Subcutaneous abdominal adipose tissue (tissue), 5 donors: ENCODE measurements around the gene FANCD2.
"Not testable (repeated sequence)": the region's sequence is repeated elsewhere in the genome, so short reads cannot be mapped to it uniquely, and the experiment has no call there.

Experiments
- H3K27ac ChIP-seq: one replicate; pipeline ENCODE4 v1.7.0; 2013; ENCODE audit warnings: low read depth, mild to moderate bottlenecking, inconsistent platforms, low read length, moderate library complexity
- H3K27me3 ChIP-seq, 5 donors: one replicate each; pipeline ENCODE4 v1.7.0; 2013; ENCODE audit warnings: low read length in 5 of 5, inconsistent platforms in 1 of 5; ENCODE audit not compliant: control insufficient read depth in 5 of 5, insufficient read depth in 4 of 5
- H3K36me3 ChIP-seq, 5 donors: one replicate each; pipeline ENCODE4 v1.7.0; 2013; ENCODE audit warnings: low read length in 5 of 5; ENCODE audit not compliant: control insufficient read depth in 5 of 5, insufficient read depth in 5 of 5
- H3K4me1 ChIP-seq, 5 donors: one replicate each; pipeline ENCODE4 v1.7.0; 2013; ENCODE audit warnings: low read length in 5 of 5, mild to moderate bottlenecking in 3 of 5, moderate library complexity in 1 of 5; ENCODE audit not compliant: control insufficient read depth in 5 of 5, insufficient read depth in 5 of 5
- H3K4me3 ChIP-seq, 5 donors: one replicate each; pipeline ENCODE4 v1.7.0; 2013; ENCODE audit warnings: low read length in 5 of 5, low read depth in 1 of 5
- H3K9ac ChIP-seq, 5 donors: one replicate each; pipeline ENCODE4 v1.7.0; 2013; ENCODE audit warnings: low read length in 5 of 5, mild to moderate bottlenecking in 4 of 5, moderate library complexity in 3 of 5
- H3K9me3 ChIP-seq, 5 donors: one replicate each; pipeline ENCODE4 v1.7.0; 2013; ENCODE audit warnings: low read length in 5 of 5; ENCODE audit not compliant: control insufficient read depth in 5 of 5
- donor health status: healthy.
- donor health status: healthy.
- donor health status: healthy.
- donor health status: healthy.
- donor health status: healthy.

The FANCD2 gene

DNA sequence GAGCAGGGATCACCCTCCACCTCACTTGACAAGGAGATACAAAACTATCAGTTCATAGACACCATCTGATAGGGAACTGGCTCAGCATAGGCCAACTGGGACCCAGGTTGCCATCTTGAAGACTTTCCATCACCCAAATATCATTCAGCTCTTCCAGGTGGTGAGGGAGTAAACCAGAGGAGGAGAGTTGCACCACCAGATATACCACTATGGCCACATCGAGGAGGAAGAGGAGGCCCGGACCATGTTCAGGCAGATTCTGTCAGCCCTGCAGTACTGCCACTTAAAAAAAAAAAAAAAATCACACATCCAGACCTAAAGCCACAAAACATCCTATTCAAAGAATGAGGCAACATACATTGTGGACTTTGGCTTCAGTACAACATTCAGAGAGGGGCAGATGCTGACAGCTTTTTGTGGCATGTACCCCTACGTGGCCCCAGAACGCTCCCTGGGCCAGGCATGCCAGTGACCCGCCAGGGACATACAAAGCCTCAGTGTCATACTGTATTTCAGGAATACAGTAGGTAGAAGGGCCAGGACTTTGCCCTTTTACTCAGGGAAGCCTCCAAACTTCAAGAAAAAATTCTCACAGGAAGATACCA is 21.2 kb upstream of the FANCD2 start:
- peak overlapping the region; percentile 2 for H3K27ac ChIP-seq
- H3K27me3 ChIP-seq, result no peaks in the 10 kb centered on the region
- no peak overlapping the region for H3K9ac ChIP-seq
- H3K9me3 ChIP-seq, result no peaks in the 10 kb centered on the region
- H3K4me1 ChIP-seq, result peaks cover 4 to 59% (median 31%) of the 10 kb centered on the region in 5 donors
- H3K36me3 ChIP-seq, result peaks cover 0 to 5% (median 3%) of the 10 kb centered on the region in 5 donors
- H3K4me3 ChIP-seq, result peak overlapping the region in 1 of 5 donors; percentile 18

DNA sequence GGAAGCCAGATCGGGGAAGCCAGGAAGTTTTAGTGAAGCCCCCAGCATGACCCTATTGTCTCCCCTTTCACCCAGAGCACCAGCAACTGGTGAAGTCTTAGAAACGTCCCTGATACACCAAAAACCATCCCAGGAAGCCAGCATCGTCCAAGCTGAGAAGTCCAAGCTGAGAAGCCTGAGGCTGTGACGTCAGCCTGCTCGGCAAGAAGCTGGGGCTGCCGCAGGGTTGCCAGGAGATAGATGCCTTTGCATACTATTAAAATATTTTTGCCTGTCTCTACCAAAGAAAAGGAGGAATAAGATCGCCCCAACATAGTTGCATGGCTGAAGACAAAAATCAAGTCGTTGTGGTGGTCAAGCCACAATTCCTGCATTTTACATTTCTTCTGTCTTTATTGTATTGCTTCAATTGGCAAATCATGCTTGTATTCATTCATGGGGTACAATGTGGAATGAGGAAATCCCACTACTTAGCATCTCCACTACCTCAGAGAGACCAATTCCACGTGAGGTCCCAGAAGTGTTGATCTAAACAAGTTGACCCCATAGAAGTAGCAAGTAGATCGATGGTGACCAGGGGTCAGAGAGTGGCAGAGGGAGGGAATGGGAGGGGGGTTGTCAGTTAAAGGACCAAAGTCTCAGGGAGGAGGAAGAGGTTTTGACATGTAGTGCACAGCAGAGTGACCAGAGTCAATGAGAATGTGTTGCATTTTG is 20.0 kb upstream of the FANCD2 start:
- Histone ChIP-seq H3K9ac (no peak overlapping the region), H3K27ac (no peak overlapping the region), H3K36me3 (peaks cover 0 to 5% (median 3%) of the 10 kb centered on the region in 5 donors), H3K4me1 (peaks cover 6 to 67% (median 40%) of the 10 kb centered on the region in 5 donors), H3K27me3 (no peaks in the 10 kb centered on the region), H3K9me3 (no peaks in the 10 kb centered on the region), H3K4me3 (no peak overlapping the region)

DNA sequence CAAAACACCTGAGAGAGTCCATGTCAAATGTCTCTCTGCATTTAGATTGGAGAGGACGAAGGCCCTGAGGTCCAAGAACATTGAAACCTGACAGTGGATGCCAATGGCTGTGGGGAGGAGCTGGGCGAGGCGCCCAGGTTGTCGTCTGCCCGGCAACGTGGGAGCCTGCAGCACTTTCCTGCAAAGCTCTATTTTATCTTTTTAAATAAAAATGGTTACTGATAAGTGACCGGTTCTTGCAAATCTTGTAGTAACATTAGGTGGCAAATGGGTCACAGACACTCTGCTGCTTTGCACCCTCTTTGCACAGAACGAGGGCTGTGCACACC is 19.5 kb upstream of the FANCD2 start:
- no peak overlapping the region for H3K27ac ChIP-seq
- no peaks in the 10 kb centered on the region for H3K27me3 ChIP-seq
- H3K4me3 ChIP-seq, result no peak overlapping the region
- H3K4me1 ChIP-seq, result peaks cover 6 to 72% (median 45%) of the 10 kb centered on the region in 5 donors
- no peak overlapping the region for H3K9ac ChIP-seq
- peaks cover 0 to 5% (median 3%) of the 10 kb centered on the region in 5 donors for H3K36me3 ChIP-seq
- H3K9me3 ChIP-seq, result no peaks in the 10 kb centered on the region

DNA sequence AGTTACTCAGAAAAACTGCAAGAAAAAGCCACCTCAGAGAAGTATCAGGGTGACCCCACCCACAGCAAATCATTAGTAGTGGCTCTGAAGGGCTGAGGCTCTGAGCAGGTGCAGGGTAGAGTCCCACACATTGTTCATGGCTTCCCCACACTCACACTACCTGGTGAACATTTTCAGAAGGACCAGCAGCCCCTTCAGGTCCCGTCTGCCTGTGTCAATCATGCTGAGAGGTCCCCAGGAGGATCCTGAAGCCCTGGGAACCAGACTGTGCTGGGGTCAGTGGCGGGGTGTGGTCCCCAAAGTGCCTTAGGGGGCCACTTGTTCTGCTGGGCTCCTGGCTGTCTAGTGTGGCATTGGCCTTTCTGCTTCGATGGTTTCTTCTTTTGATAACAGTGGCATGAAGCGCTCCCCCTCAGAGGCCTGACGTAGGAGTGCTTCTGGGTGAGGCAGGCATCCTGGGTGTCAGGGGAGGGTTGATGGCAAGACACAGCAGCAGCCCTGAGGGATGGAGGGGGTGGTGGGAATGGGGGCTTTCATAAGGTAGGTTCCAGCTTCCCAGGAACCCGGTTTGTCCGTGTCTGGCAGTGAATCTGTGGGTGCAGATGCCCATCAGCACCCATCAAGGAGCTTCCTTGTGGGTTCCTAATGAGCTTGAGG is 19.0 kb upstream of the FANCD2 start:
- no peaks in the 10 kb centered on the region for H3K9me3 ChIP-seq
- peaks cover 0 to 5% (median 3%) of the 10 kb centered on the region in 5 donors for H3K36me3 ChIP-seq
- H3K27ac ChIP-seq, result no peak overlapping the region
- H3K4me3 ChIP-seq, result no peak overlapping the region
- no peak overlapping the region for H3K9ac ChIP-seq
- peaks cover 6 to 76% (median 46%) of the 10 kb centered on the region in 5 donors for H3K4me1 ChIP-seq
- H3K27me3 ChIP-seq, result no peaks in the 10 kb centered on the region

DNA sequence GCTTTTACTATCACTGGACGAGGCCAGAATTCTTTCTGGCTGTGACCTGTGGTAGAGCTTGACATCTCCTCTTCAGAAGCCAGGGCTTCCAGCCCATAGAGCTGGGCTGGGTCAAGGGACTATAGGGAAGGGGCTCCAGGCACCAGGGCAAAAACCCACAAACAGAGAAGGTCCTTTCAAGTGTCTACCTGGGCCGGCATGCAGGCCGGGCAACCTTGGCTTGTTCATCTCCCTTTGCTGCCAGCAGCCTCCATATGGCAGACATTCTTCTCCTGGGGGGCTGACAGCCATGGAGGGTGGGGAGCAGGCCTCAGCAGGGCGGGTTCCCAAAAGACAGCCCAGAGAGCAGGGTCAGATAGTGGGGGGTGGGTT is 18.0 kb upstream of the FANCD2 start:
- H3K27ac ChIP-seq, result peak overlapping the region; percentile 65
- H3K4me3 ChIP-seq, result peak overlapping the region in 2 of 5 donors; percentile 65 to 66
- H3K9me3 ChIP-seq, H3K36me3 ChIP-seq, H3K9ac ChIP-seq, H3K27me3 ChIP-seq: not testable (repeated sequence)
- H3K4me1 ChIP-seq, result peaks cover 6 to 73% (median 46%) of the 10 kb centered on the region in 5 donors

DNA sequence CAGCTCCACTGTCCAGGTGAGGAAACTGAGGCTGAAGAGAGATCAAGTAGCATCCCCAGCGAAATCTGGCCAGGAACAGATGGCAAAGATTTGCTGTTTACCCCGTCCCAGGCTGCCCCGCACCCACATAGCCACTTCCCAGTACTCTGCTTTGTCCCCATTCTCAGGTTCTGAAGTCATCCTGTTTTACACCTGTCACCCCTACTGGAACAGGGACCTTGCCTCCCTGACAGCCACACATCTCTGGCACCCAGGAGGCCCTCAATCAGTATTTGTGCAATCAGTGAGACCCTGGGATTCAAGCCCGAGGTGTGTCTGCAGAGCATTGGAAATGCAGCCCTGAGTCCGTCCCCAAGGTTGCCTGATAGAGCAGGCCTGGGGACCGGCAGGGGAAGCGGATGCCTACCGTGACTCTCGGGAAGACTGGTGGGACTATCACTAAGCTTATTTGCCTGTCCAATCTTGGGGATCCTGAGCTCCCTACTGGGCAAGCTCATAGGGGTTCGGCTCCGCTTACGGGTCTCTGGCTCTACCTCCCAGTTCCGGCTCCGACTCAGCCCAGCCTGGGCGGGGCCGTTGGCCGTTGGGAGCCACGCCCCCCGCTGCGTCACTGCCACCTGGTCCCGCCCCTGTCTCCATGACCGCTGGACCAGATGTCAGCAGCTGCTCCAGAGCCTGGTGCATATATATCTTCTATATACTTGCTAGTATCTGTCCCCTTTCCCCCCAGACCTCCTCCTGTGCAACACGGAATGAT is 17.5 kb upstream of the FANCD2 start:
- H3K4me3 ChIP-seq, result peak overlapping the region; percentile 47 to 69 (median 65)
- peak overlapping the region; percentile 65 for H3K27ac ChIP-seq
- peaks cover 6 to 70% (median 46%) of the 10 kb centered on the region in 5 donors for H3K4me1 ChIP-seq
- no peaks in the 10 kb centered on the region for H3K9me3 ChIP-seq
- peaks cover 0 to 3% (median 0%) of the 10 kb centered on the region in 5 donors for H3K36me3 ChIP-seq
- H3K9ac ChIP-seq, result peak overlapping the region in 4 of 5 donors; percentile 2 to 54 (median 36)
- no peaks in the 10 kb centered on the region for H3K27me3 ChIP-seq

DNA sequence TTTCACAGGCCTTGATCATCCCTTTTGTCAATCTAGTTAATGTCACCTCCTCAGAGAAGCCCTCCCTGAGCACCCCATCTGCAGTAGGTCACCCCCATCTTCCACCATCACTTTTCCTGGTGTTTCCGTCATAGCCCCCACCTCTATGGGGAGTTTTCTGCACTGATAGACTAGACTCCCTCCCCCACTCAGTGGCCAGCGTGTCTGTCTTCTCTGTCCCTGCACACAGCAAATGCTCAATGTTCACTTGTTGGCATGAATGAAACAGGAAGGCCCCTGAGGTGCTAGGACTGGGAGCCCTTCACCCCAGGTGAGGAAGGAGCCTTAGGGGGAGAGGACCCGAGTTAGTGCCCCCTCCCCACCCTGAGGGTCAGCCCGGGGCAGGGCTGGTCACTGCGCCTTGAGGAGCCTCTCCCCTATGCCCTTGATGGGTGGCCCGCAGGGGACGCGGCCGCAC is 15.8 kb upstream of the FANCD2 start:
- H3K27me3 ChIP-seq, result no peaks in the 10 kb centered on the region
- H3K9me3 ChIP-seq, result no peaks in the 10 kb centered on the region
- H3K4me1 ChIP-seq, result peaks cover 7 to 66% (median 46%) of the 10 kb centered on the region in 5 donors
- peak overlapping the region; percentile 75 for H3K27ac ChIP-seq
- H3K36me3 ChIP-seq, result peaks cover 0 to 3% (median 0%) of the 10 kb centered on the region in 5 donors
- peak overlapping the region; percentile 67 to 87 (median 74) for H3K4me3 ChIP-seq
- H3K9ac ChIP-seq, result peak overlapping the region; percentile 59 to 88 (median 75)

DNA sequence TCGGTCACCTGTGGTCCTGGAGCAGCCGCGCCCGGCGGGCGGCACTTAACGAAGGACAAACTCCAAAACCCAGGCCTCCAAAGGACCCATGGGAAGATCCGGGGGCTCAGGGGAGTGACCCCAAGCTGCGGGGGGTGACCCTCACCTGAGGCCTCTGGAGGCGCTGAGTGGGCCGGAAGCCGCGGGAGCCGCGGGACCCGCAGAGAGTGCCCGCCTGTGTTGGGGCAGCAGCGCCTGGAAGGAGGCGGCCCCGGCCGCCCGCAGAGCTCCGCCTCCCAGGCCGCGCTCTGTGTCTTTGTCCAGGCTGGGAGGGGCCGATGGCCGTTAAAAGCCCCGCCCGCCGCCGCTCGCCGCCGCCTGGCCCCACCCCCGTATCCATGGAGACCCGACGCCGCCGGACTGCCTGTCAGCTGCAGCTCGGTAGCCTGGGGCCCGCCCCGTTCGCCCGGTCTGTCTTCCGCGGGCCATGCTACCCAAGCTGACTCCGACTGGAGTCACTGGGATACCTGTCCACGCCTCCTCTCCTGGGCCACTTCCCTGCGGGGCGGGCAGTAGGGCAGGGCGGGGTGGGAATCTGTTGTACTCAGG is 15.3 kb upstream of the FANCD2 start:
- Histone ChIP-seq H3K4me1 (peaks cover 8 to 67% (median 52%) of the 10 kb centered on the region in 5 donors), H3K27ac (peak overlapping the region; percentile 75), H3K27me3 (no peaks in the 10 kb centered on the region), H3K9me3 (no peaks in the 10 kb centered on the region), H3K9ac (peak overlapping the region; percentile 59 to 88 (median 75)), H3K36me3 (peaks cover 0 to 3% (median 0%) of the 10 kb centered on the region in 5 donors), H3K4me3 (peak overlapping the region in 4 of 5 donors; percentile 67 to 81 (median 72))

DNA sequence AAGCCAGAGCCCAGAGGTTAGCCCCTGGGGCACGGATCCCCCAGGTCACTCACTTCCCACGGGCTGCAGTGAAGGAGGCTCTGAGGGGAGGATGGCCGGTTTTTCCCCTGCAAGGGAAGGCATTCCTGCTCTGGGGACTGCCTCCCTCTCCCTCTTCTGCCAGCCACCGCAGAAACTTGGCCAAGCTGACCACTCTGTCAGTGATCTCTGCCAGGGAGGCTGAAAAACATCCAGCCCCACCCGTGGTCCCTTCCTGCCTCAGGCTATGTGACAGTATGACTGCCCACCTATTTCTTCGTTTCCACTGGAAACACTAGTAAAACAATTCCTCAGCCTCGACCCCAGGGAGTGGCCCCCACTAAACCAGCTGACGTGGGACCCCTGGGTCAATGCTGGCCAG is 14.6 kb upstream of the FANCD2 start:
- peak overlapping the region in 2 of 5 donors; percentile 11 to 25 for H3K9ac ChIP-seq
- H3K36me3 ChIP-seq, result peaks cover 0 to 3% (median 0%) of the 10 kb centered on the region in 5 donors
- H3K27ac ChIP-seq, result peak overlapping the region; percentile 57
- H3K4me3 ChIP-seq, result peak overlapping the region; percentile 29 to 81 (median 40)
- no peaks in the 10 kb centered on the region for H3K9me3 ChIP-seq
- no peaks in the 10 kb centered on the region for H3K27me3 ChIP-seq
- H3K4me1 ChIP-seq, result peaks cover 8 to 72% (median 57%) of the 10 kb centered on the region in 5 donors
